Measurements from ENCODE around the gene PRR33. TPM values are rescaled to one million over a fixed set of nuclear protein-coding genes. Genes with fewer than 3 reads are reported as not detected.

The PRR33 gene
- total and polyA plus RNA-seq, 8 donors = not detected

DNA sequence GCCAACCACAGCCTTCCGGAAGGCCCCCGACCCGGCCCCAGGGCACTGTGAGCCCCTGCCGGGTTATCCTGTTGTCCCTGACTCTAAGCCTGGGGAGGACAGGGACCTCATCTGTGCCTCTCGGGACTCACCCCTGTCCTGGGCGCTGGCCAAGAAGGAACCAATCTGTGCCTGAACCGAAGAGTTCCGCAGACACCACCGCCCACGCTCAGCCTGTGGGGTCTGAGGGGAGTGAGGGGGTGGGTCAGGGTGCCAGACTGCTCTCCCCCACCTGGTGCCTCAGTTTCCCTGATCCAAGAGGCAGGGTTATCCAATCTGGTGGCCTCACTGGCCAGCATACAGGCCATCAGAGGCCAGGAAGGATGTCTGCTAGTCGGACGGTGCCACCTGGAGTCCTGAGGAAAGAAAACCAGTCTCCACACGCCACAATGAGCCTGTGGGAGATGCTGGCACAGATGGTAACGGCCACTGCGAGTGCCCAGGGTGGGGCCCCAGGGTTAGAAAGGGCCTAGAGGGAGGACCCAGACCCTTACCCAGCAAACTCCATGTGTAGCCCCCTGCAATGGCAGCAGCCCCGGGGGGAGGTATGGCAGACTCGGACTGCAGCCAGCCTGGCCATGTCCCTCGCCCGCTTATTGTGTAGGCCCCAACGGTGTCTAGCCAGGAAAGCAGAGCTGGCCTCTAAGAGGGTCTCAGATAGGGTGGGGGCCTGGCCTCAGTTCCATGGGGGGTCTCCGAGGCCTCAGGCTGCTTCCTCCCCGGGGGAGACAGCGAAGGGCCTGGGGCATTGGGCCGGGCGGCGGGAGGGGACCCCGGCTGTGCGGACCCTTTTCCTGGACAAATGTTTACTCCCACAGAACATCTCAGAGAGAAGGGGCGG, 27.0 kb upstream of the PRR33 start:
- DNase-seq = peak in 3 of 6 donors; percentile 35 to 58 (median 53)
- no peak overlapping the region for H3K27ac ChIP-seq

GRCh38 chr11:1917523-1918435, 26.1 kb upstream of the PRR33 start:
- FAIRE-seq = no peak
- Histone ChIP-seq H3K27me3 (no peaks in the 10 kb centered on the region), H3K4me3 (no peak overlapping the region), H3K36me3 (no peaks in the 10 kb centered on the region), H3K27ac (no peak overlapping the region), H3K4me1 (no peaks in the 10 kb centered on the region), H3K9me3 (no peaks in the 10 kb centered on the region)
- peak in 3 of 6 donors; percentile 38 to 72 (median 71) for DNase-seq
- peak in 3 of 4 donors; percentile 25 to 61 (median 45) for TF ChIP-seq CTCF (IDR thresholded peaks at IDR 0.05)
- WGBS, 2 donors = 57 to 61% methylated on average over 33 to 34 of the region's 34 CpGs
- ATAC-seq = peak in 3 of 4 donors; percentile 41 to 72 (median 70)
- intact Hi-C loops (cut with DNase I) = no loop called here

More for the DNA sequence above, 27.0 kb upstream of the PRR33 start:
- FAIRE-seq = no peak
- peak in 3 of 4 donors; percentile 11 to 29 (median 22) for ATAC-seq
- Histone ChIP-seq H3K9me3 (no peaks in the 10 kb centered on the region), H3K4me1 (no peaks in the 10 kb centered on the region), H3K4me3 (no peak overlapping the region), H3K36me3 (no peaks in the 10 kb centered on the region), H3K27me3 (no peaks in the 10 kb centered on the region)
- 69 to 75% methylated on average over 24 to 29 of the region's 29 CpGs for WGBS, 2 donors
- no peak for TF ChIP-seq CTCF (IDR thresholded peaks at IDR 0.05)
- intact Hi-C loops (cut with DNase I) = no loop called here

GRCh38 chr11:1916986-1917522, 25.4 kb upstream of the PRR33 start:
- H3K27ac ChIP-seq = no peak overlapping the region
- FAIRE-seq = no peak
- no peak for TF ChIP-seq CTCF (IDR thresholded peaks at IDR 0.05)
- H3K9me3 ChIP-seq = no peaks in the 10 kb centered on the region
- DNase-seq = peak in 1 of 6 donors; percentile 50
- no peaks in the 10 kb centered on the region for H3K27me3 ChIP-seq
- H3K4me1 ChIP-seq = no peaks in the 10 kb centered on the region
- no peak overlapping the region for H3K4me3 ChIP-seq
- H3K36me3 ChIP-seq = no peaks in the 10 kb centered on the region
- WGBS, 2 donors = 56 to 75% methylated on average over 7 to 8 of the region's 8 CpGs
- intact Hi-C loops (cut with DNase I) = loop anchor here (1.0 kb wide), 1 partner anchor 24 kb away; no protein-coding TSS in a partner anchor
- ATAC-seq = no peak

DNA sequence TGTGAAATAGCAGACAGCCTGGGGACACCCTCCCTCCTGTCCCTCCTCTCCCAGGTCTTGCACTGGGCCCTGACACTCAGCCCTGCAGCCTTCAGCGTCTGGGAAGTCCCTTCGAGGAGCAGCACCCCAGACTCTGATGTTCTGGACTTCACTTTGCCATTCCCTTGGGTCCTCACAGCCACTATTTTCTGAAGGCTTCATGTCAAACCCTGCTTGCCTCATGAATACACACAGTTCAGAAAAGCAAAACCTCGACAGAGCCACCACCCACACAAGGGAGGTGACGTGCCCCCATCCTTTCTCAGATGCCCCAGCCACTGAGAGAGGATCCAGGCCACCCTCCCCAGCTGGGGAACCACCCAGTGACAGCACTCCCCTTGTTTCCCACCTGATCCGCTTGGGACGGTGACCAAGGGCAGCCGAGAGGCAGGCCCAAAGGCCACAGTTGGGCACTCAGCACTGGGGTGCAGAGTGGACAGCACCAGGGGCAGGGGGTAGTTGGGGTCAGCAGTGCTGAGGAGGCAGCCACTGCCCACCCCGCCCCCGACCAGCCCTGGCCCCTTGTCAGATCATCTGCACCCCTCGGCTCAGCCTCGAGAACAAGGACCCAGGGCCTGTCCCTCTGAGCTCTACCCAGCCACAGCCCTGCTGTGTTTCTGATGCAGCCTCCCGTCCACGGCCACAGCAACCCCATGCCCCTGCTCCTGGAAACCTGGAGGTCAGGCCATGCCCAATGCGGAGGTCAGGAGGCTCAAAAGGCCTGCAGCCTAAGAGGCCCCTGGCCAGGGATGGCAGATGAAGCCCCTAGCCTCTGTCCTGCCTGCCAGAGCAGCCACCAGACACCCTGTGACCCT, 24.7 kb upstream of the PRR33 start:
- intact Hi-C loops (cut with DNase I) = loop anchor here (1.0 kb wide), 1 partner anchor 23 kb away; no protein-coding TSS in a partner anchor
- H3K27ac ChIP-seq = no peak overlapping the region
- ATAC-seq (no peak), FAIRE-seq (no peak), DNase-seq (peak in 2 of 6 donors; percentile 30 to 49)
- no peaks in the 10 kb centered on the region for H3K27me3 ChIP-seq
- TF ChIP-seq CTCF (IDR thresholded peaks at IDR 0.05) = no peak
- no peaks in the 10 kb centered on the region for H3K4me1 ChIP-seq
- no peaks in the 10 kb centered on the region for H3K36me3 ChIP-seq
- no peaks in the 10 kb centered on the region for H3K9me3 ChIP-seq
- WGBS, 2 donors = 78 to 89% methylated on average over 14 of the region's 14 CpGs
- no peak overlapping the region for H3K4me3 ChIP-seq
